HG03159 (cell line): ENCODE measurements around the gene SLC28A1.
"Not testable (repeated sequence)": the region's sequence is repeated elsewhere in the genome, so short reads cannot be mapped to it uniquely, and the experiment has no call there.

ENCODE experiments used
- ATAC-seq: cut with Tn5 transposase; IDR thresholded peaks from one replicate; pipeline ENCODE4 v1.9.1; 2021; ENCODE audit warnings: mild to moderate bottlenecking, moderate library complexity; ENCODE audit not compliant: unreplicated experiment

The SLC28A1 gene

DNA sequence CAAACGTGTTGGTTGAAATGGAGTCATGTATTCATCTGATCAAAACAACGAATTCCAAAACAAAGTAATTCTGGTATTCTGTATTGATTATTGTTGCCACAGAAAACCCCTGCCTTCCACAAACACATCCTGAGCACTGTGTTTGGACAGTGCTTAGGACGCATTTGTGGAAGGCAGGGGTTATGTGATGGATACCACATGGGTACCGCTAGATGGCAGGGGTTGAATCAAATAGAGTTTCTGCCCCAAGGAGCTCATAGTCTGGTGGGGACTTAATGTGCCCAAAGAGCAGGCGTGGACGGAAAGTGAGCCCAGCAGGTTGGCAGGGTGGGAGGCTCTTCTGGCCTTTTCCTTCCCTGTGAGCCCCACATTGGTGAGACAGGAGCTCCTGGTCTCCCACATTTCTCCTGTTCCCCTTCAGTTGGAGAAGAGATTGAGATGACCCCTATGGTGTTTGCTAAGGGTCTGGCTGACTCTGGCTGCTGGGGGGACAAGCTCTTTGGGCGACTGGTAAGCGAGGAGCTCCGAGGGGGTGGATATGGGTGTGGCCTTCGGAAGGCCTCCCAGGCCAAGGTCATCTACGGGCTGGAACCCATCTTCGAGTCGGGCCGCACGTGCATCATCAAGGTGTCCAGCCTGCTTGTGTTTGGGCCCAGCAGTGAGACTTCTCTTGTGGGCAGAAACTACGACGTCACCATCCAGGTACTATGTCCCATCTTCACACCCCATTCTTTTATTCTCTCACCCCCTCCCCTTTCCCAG is 22.1 kb upstream of the SLC28A1 start:
- ATAC-seq: no peak

DNA sequence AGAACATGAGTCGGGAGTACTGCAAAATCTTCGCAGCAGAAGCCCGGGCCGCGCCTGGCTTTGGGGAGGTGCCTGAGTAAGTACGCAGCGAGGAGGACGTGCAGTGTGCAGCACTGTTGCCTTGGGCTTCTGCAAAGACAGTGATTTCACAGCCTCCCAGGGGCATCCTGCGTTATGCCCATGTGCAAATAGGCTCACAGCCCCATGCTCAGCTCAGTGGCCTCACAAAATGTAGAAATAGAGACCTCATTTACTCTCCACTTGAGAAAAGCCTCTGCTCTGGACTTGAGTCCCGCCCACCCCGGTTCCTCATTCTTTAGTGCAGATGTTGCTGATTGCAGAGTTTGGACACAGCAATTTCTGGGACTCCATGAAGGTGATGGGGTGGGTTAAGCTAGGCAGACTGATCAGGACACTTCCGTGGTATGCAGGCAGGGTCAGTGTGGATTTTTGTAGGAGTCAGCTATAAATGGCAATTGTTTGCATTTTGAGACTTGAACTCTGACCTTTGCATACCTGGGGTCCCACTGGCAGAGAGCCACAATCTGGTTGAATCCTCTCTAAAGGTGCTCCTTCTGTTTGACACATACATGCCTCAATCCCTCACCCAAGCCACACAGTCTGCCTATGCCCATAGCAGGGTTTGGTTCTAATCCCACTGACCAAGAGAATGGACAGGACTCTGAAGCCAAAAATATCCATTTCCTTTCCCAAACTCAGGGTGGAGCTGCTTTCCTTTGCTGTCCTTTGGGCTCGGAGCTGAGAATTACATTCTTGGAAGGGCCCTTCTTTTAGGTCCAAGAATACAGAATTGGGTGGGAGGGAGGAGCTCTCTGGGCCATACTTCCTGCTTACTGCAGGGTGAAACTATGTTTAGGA is 20.7 kb upstream of the SLC28A1 start:
- no peak for ATAC-seq

GRCh38 chr15:84864444-84864795 is 20.0 kb upstream of the SLC28A1 start:
- no peak for ATAC-seq

DNA sequence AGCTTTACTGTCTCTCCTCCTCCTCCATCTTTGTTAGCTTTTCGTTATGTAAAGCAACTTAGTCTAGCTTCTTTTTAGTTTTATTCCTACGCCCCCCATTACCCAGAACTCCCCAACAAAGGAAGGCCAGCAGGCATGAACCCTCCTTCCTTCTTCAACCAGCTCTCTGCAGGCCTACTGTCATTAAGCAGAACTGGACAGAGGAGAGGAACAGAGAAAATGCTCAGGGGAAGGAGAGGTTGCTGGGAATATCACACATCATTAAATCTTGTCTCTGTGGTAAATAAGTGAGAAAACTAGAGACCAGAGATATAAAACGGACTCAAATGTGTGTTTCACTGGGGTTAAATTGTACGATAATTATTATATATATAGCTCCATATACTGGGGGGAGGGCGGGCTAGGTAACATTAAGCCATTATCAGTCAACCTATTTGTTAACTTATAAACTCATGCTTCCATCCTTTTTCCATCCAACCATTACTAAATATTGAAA is 19.3 kb upstream of the SLC28A1 start:
- ATAC-seq: no peak

GRCh38 chr15:84868037-84868880 is 16.2 kb upstream of the SLC28A1 start:
- no peak for ATAC-seq

DNA sequence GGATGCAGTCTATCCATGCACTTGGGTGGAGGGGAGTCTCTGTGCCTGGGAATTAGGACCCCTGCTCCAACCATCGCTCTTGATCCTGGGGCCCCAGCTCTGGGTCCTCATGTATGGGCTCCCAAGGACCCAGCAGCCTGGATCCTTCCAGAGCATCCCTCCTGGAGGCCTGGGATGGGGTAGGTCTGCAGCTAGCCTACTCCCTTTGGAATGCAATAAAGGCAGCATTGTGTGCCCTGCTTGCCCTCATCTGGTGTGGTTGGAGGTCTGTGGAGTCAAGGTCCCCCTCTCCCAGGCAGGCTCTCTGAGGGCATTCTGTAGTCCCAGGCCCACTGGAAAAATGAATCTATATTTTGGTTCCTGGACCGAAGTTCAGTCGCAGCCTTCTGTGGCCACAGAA is 15.0 kb upstream of the SLC28A1 start:
- no peak for ATAC-seq

DNA sequence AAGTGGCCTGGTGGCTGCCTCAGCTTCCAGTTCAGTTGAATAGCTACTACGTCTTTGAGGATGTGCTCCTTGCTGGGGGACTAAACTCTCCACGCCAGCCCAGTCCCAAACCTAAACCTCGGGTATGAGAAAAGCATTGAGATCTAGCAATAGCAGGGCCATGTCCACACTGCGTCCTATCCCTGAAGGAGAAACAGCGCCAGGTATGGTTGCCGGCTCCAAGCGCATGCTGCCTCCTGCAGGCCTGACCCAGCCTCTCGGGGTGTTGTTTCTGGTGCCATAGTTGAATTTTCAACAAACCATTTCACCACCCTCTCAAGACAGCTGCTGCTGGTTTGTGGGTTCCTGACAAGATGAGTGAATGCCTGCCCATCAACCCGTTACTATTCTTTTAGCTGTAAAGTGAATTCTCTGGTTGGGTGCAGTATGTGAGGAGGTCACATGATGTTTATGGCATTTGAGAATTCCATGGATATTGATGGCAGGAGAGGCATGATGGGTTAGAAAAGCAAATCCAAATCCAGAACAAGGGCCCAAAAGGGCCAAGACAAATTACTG is 13.0 kb upstream of the SLC28A1 start:
- no peak for ATAC-seq

- ATAC-seq: no peak
Measured at GRCh38 chr15:84872009-84872910, 12.2 kb upstream of the SLC28A1 start.

- no peak for ATAC-seq
Measured at GRCh38 chr15:84873997-84874396, 10.5 kb upstream of the SLC28A1 start.

DNA sequence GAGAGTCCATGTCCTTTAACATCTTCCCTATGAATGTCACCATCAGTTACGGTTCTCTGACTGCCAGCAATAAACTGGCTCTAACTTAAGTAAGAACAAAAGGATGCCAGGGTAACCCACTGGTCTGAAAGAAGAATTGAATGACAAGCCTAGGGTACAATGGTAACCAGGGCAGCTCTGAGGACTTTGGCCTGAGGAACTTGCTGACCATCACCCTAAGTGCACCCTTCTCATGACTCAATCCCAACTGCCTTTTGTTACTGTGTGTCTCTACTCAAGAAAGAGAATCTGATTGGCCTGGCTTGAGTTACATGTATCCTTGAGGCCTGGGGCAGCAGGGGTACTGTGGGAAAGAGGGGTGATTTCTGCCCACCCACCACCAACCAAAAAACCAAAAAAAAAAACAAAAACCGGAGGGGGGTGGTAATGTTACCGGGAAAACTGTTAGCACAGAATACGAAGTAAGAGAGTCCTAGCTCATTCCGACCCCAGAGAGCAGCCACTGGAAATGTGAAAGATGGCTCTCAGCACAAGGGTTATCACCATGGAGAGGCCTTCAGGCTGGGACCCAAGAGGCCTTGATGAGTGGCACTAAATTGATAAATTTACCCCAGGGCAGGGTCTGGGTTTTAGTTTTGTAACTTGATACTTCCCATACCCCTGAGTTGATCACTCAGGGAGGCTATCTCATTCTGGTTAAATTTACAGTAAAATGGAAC is 9.3 kb upstream of the SLC28A1 start:
- ATAC-seq: no peak

GRCh38 chr15:84876269-84876668 is 8.2 kb upstream of the SLC28A1 start:
- ATAC-seq: no peak

GRCh38 chr15:84877701-84878100 is 6.8 kb upstream of the SLC28A1 start:
- ATAC-seq: not testable (repeated sequence)

GRCh38 chr15:84878504-84878903 is 6.0 kb upstream of the SLC28A1 start:
- ATAC-seq: no peak

- no peak for ATAC-seq
Measured at GRCh38 chr15:84879088-84879780, 5.2 kb upstream of the SLC28A1 start.

GRCh38 chr15:84880007-84880406 is 4.5 kb upstream of the SLC28A1 start:
- no peak for ATAC-seq

GRCh38 chr15:84880822-84881519 is 3.5 kb upstream of the SLC28A1 start:
- ATAC-seq: no peak

DNA sequence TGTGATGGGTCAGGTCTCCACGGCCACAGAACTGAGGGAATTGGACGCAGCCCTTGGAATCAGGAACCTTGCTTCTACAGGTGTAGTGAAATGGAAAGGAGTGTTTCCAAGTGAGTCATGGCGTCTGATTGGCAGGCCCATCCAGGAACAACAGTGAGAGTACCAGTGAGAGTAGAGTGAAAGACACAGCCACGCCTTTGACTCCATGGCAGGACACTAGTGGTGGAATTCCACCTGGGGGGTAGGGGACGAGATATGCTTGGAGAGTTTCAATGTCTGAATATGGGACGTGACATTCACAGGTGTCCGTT is 3.0 kb upstream of the SLC28A1 start:
- no peak for ATAC-seq

- ATAC-seq: no peak
Measured at GRCh38 chr15:84883466-84883865, 996 bp upstream of the SLC28A1 start.
